Colonic mucosa (tissue), 4 donors: Measurements from ENCODE around the gene KIF7. TPM values are rescaled to one million over a fixed set of nuclear protein-coding genes. Genes with fewer than 3 reads are reported as not detected.

Source experiments
- DNase-seq: peaks from one replicate; pipeline ENCODE4 v3.0.0-alpha.2; 2020
- H3K27ac ChIP-seq: fragments of 200-600 bp; one replicate; pipeline ENCODE4 v1.8.0; 2021
- H3K27me3 ChIP-seq: fragments of 200-600 bp; one replicate; pipeline ENCODE4 v1.8.0; 2021
- H3K36me3 ChIP-seq: fragments of 200-600 bp; one replicate; pipeline ENCODE4 v1.8.0; 2021
- H3K4me1 ChIP-seq: fragments of 200-600 bp; one replicate; pipeline ENCODE4 v1.8.0; 2021; ENCODE audit warnings: mild to moderate bottlenecking
- H3K4me3 ChIP-seq: fragments of 200-600 bp; one replicate; pipeline ENCODE4 v1.8.0; 2021
- H3K9ac ChIP-seq, 2 donors: one replicate each; pipeline ENCODE4 v1.7.0; 2013; ENCODE audit warnings: control low read depth in 2 of 2, low read depth in 2 of 2, low read length in 2 of 2
- H3K9me3 ChIP-seq: fragments of 200-600 bp; one replicate; pipeline ENCODE4 v1.8.0; 2021
- CTCF ChIP-seq: fragments of 200-600 bp; IDR thresholded peaks from one replicate; pipeline ENCODE4 v1.8.0; 2022; ENCODE audit warnings: antibody characterized with exemption, mild to moderate bottlenecking
- intact Hi-C: fragments of 100-400 bp; cut with DNase I; formaldehyde crosslinking; loops from one replicate; pipeline ENCODE4 v1.14.1; 2022
- total RNA-seq, 2 donors: library from RNA; stranded (reverse); fragmentation: NEBNext Ultra II Directional in 1 of 2; extraction: Animal tissue kit (Norgen Biotek cat#: 25700) in 1 of 2; gene quantifications; one replicate each; pipeline ENCODE4 v1.2.1, GENCODE V29; 2021
- donor health status: healthy.
- donor health status: DM: no; HTN: no; CAD: no.
- donor health status: DM: no; HTN: no; CAD: no.

The KIF7 gene
- total RNA-seq, 2 donors from 2014 or later: 1.1 to 1.2 TPM

DNA sequence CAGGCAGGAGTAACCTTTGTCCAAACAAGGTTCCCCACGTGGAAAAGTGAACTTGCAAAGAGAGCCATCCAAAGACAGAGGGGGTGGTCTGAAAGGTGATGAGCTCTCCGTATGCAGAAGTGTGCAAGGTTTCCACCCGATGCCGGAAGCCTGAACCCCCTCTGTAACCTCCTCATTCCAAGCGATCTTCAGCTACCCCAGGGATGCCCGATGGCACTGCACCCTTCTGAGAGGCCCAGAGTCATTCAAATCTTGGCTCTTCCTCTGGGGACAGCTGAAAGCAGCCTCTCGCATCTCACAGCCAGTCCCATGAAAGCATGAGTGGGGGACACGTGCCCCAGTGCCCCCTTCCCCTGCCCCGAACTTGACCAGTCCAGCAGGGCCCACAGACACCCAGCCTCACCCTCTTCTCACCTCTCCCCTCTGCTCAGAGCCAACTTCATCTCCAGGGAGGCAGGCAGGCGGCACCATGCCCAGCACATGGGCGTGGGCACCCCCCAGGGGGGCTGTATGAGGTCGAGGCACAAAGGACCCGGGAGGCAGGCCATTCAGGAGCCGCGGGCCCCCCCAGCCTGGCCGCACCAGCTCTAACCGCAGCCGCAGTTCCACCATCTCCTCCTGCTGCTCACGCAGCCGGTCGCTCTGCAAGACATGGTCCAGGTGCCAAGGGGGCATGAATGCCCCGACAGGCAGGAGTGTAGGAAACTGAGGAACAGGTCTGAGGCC, 8.7 kb downstream of the KIF7 start:
- intact Hi-C loops: loop anchor here (10.0 kb wide), 1 partner anchor 88 kb away; no protein-coding TSS in a partner anchor
- no peak for DNase-seq
- no peaks in the 10 kb centered on the region for H3K9me3 ChIP-seq
- no peak overlapping the region for H3K9ac ChIP-seq
- no peaks in the 10 kb centered on the region for H3K36me3 ChIP-seq
- no peak for TF ChIP-seq CTCF
- H3K4me3 ChIP-seq: no peak overlapping the region
- no peak overlapping the region for H3K27ac ChIP-seq
- H3K27me3 ChIP-seq: no peaks in the 10 kb centered on the region
- no peaks in the 10 kb centered on the region for H3K4me1 ChIP-seq

DNA sequence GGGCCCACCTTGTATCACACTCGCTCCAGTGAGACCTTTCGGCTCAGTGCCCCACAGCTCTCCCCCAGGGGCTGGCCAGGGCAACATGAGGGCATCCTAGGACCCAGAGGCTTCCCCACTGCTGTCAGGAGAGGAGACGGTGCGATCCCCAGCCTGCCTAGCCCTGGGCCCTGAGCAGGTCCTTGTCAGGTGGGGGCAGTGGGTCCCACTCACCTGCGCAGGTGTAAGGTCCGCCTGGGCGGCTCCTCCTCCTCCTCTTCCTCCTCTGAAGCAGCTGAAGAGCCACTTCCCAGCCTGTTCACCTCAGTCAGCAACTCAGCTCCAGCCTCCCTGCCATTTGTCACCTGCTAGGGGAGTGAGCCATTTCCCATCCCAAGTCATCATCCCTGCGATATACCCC, 9.6 kb downstream of the KIF7 start:
- Histone ChIP-seq H3K9ac (no peak overlapping the region), H3K27me3 (no peaks in the 10 kb centered on the region), H3K9me3 (no peaks in the 10 kb centered on the region), H3K4me1 (no peaks in the 10 kb centered on the region), H3K4me3 (no peak overlapping the region), H3K36me3 (no peaks in the 10 kb centered on the region), H3K27ac (no peak overlapping the region)
- intact Hi-C loops: loop anchor here (10.0 kb wide), 1 partner anchor 89 kb away; no protein-coding TSS in a partner anchor
- TF ChIP-seq CTCF: no peak
- no peak for DNase-seq

- Histone ChIP-seq H3K4me3 (no peak overlapping the region), H3K36me3 (no peaks in the 10 kb centered on the region), H3K27me3 (no peaks in the 10 kb centered on the region), H3K9ac (no peak overlapping the region), H3K4me1 (no peaks in the 10 kb centered on the region), H3K27ac (no peak overlapping the region), H3K9me3 (no peaks in the 10 kb centered on the region)
- no peak for DNase-seq
- no peak for TF ChIP-seq CTCF
- intact Hi-C loops: loop anchor here (10.0 kb wide), 1 partner anchor 93 kb away; no protein-coding TSS in a partner anchor
Observed at GRCh38 chr15:89642106-89642505, 13.2 kb downstream of the KIF7 start.

DNA sequence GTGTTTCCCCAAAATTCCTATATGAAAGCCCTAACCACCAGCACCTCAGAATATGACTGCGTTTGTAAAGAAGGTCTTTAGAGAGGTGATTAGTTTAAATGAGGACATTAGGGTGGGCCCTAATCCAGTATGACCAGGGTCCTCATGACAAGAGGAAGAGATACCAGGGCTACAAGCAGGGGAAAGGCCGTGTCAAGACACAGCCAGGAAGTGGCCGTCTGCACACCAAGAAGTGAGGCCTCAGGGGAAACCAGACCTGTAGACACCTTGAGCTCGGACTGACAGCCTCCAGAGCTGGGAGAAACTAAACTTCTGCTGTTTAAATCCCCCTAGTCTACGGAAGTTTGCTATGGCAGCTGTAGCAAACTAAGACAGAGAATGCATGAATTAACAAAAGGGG, 14.2 kb downstream of the KIF7 start:
- Histone ChIP-seq H3K36me3 (no peaks in the 10 kb centered on the region), H3K27ac (no peak overlapping the region), H3K4me1 (no peaks in the 10 kb centered on the region), H3K4me3 (no peak overlapping the region), H3K9ac (no peak overlapping the region), H3K27me3 (no peaks in the 10 kb centered on the region), H3K9me3 (no peaks in the 10 kb centered on the region)
- no peak for DNase-seq
- intact Hi-C loops: loop anchor here (10.0 kb wide), 1 partner anchor 94 kb away; no protein-coding TSS in a partner anchor
- no peak for TF ChIP-seq CTCF

DNA sequence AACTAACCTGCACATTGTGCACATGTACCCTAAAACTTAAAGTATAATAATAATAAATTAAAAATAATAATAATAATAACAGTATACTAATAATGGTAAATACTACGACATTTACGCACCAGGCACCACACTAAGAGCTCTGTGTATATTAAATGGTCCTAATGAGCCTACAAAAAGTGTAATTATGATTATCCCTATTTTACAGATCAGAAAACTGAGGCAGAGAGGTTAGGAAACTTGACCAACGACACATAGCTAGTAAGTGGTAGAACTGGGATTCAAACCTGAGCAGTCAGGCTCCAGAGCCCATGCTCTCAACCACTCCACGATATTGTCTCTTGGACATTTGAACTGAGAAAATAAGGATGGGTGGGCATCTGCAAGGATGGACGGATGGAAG, 15.0 kb downstream of the KIF7 start:
- no peaks in the 10 kb centered on the region for H3K4me1 ChIP-seq
- H3K27ac ChIP-seq: no peak overlapping the region
- no peak overlapping the region for H3K9ac ChIP-seq
- intact Hi-C loops: loop anchor here (10.0 kb wide), 1 partner anchor 95 kb away; no protein-coding TSS in a partner anchor
- no peak for DNase-seq
- no peak overlapping the region for H3K4me3 ChIP-seq
- H3K27me3 ChIP-seq: no peaks in the 10 kb centered on the region
- no peaks in the 10 kb centered on the region for H3K36me3 ChIP-seq
- H3K9me3 ChIP-seq: no peaks in the 10 kb centered on the region
- TF ChIP-seq CTCF: no peak
